HepG2 (cell line): Measurements from ENCODE around the gene CCDC91. TPM values are rescaled to one million over a fixed set of nuclear protein-coding genes. Genes with fewer than 3 reads are reported as not detected.

Experiments used
- ATAC-seq: fragments of 200-7000 bp; cut with Tn5 transposase; 3 replicates; pipeline ENCODE4 v1.9.1; 2020; ENCODE audit warnings: mild to moderate bottlenecking, moderate library complexity
- BruUV-seq: library from RNA; stranded (reverse); fragments of 400-500 nt; replicated peaks from 2 replicates; lab custom pipeline; 2021; lab: Mats Ljungman, UMichigan
- CTCF ChIA-PET: fragments of 300-600 bp; formaldehyde crosslinking; extraction: SDS; loops from one replicate; lab custom pipeline; 2021; ENCODE audit warnings: low total read pairs, inconsistent platforms, low intra/inter-chr PET ratio; lab: Yijun Ruan, JAX
- POLR2A ChIA-PET: fragments of 350-600 bp; sonication (Branson Sonifier 250); formaldehyde crosslinking; loops from one replicate; lab custom pipeline; 2020; ENCODE audit warnings: antibody characterized with exemption, inconsistent platforms; lab: Yijun Ruan, JAX
- DNase-seq: peaks from one replicate; pipeline ENCODE4 v3.0.0-alpha.2; 2015; ENCODE audit warnings: low spot score
- FAIRE-seq: peaks from 3 replicates; lab custom pipeline; 2011; peaks lifted over from hg19 to GRCh38; lab: Jason Lieb, UNC
- H2AFZ ChIP-seq: one replicate; pipeline ENCODE4 v1.6.1; 2011; ENCODE audit warnings: low read length, inconsistent platforms
- H3K27ac ChIP-seq: fragments of 300-600 bp; 3 replicates; pipeline ENCODE4 v1.8.0; 2011; ENCODE audit warnings: mixed run types, mild to moderate bottlenecking, mixed read lengths, low read length, inconsistent platforms; ENCODE audit not compliant: insufficient read depth; ENCODE audit errors: extremely low read length
- H3K27me3 ChIP-seq, 2 experiments: fragments of 200-600 bp in 1 of 2; 2 replicates in 1 of 2; 3 replicates in 1 of 2; pipeline versions ENCODE4 v1.6.0 to v1.8.0; 2011; ENCODE audit warnings: low read length in 2 of 2, mild to moderate bottlenecking in 2 of 2, moderate library complexity in 2 of 2, inconsistent platforms in 1 of 2; ENCODE audit not compliant: insufficient read depth in 2 of 2, control insufficient read depth in 1 of 2
- H3K36me3 ChIP-seq, 2 experiments: fragments of 200-600 bp in 1 of 2; replicated peaks in 1 of 2; 2 replicates in 1 of 2; 3 replicates in 1 of 2; pipeline versions ENCODE4 v1.5.1 to v1.8.0; 2011; ENCODE audit warnings: low read length in 2 of 2, inconsistent platforms in 1 of 2; ENCODE audit not compliant: insufficient read depth in 2 of 2, control insufficient read depth in 1 of 2
- H3K4me1 ChIP-seq: 2 replicates; pipeline ENCODE4 v1.5.1; 2012; ENCODE audit warnings: low read length, inconsistent platforms; ENCODE audit not compliant: insufficient read depth
- H3K4me2 ChIP-seq: 2 replicates; pipeline ENCODE4 v1.6.0; 2011; ENCODE audit warnings: low read depth, low read length, inconsistent platforms
- H3K4me3 ChIP-seq, 3 experiments: fragments of 200-600 bp in 1 of 3; sonication (generic), shearing (Covaris generic) in 1 of 3; replicated peaks in 1 of 3; 2 replicates each; pipeline ENCODE4 v1.5.1; 2011 to 2016; ENCODE audit warnings: low read length in 3 of 3, inconsistent platforms in 2 of 3, low read depth in 2 of 3, mild to moderate bottlenecking in 2 of 3, control low read depth in 1 of 3, mixed read lengths in 1 of 3; ENCODE audit not compliant: insufficient read depth in 1 of 3
- H3K79me2 ChIP-seq: one replicate; pipeline ENCODE4 v1.6.1; 2011; ENCODE audit warnings: low read length, inconsistent platforms; ENCODE audit not compliant: insufficient read depth
- H3K9ac ChIP-seq: 2 replicates; pipeline ENCODE4 v1.6.0; 2011; ENCODE audit warnings: mild to moderate bottlenecking, low read depth, low read length, inconsistent platforms; ENCODE audit not compliant: insufficient read depth
- H3K9me3 ChIP-seq: 2 replicates; pipeline ENCODE4 v1.5.1; 2012; ENCODE audit warnings: mild to moderate bottlenecking, low read length
- H4K20me1 ChIP-seq: 2 replicates; pipeline ENCODE4 v1.6.0; 2011; ENCODE audit warnings: inconsistent platforms, mild to moderate bottlenecking, low read length, moderate library complexity; ENCODE audit not compliant: insufficient read depth
- ATF7 ChIP-seq, 2 experiments: fragments of 450-650 bp in 1 of 2; sonication (generic) in 1 of 2; formaldehyde crosslinking in 1 of 2; IDR thresholded peaks; 2 replicates each; pipeline versions ENCODE4 v1.4.0 to v1.6.1; 2016 to 2020; ENCODE audit warnings: antibody characterized with exemption in 1 of 2, mild to moderate bottlenecking in 1 of 2, missing genetic modification reagents in 1 of 2
- MEIS2 ChIP-seq: sonication (generic); formaldehyde crosslinking; IDR thresholded peaks from 2 replicates; pipeline ENCODE4 v1.9.0; 2021; ENCODE audit warnings: mild to moderate bottlenecking, missing genetic modification reagents
- SMAD1 ChIP-seq: sonication (generic); formaldehyde crosslinking; IDR thresholded peaks from 2 replicates; pipeline ENCODE4 v1.4.0; 2020; ENCODE audit warnings: missing genetic modification reagents, low read depth, mild to moderate bottlenecking, borderline replicate concordance
- TCF12 ChIP-seq, 2 experiments: fragments of 450-650 bp in 1 of 2; sonication (generic) in 1 of 2; formaldehyde crosslinking in 1 of 2; IDR thresholded peaks; 2 replicates each; pipeline versions ENCODE4 v1.6.1 to v1.8.0; 2017 to 2022; ENCODE audit warnings: antibody characterized with exemption in 1 of 2, mild to moderate bottlenecking in 1 of 2, missing genetic modification reagents in 1 of 2, moderate library complexity in 1 of 2
- XRCC5 ChIP-seq: fragments of 200-400 bp; formaldehyde crosslinking; optimal IDR thresholded peaks from 2 replicates; pipeline ENCODE3; 2017; ENCODE audit warnings: mild to moderate bottlenecking, low read length
- ZNF460 ChIP-seq: sonication (generic); formaldehyde crosslinking; IDR thresholded peaks from 2 replicates; pipeline ENCODE4 v1.5.1; 2020; ENCODE audit warnings: missing genetic modification reagents, mild to moderate bottlenecking, borderline replicate concordance
- ZNF644 ChIP-seq: IDR thresholded peaks from 2 replicates; pipeline ENCODE4 v1.6.1; 2016; ENCODE audit warnings: low read depth
- ZNF878 ChIP-seq: sonication (generic); formaldehyde crosslinking; IDR thresholded peaks from 2 replicates; pipeline ENCODE4 v1.8.1; 2023; ENCODE audit warnings: mild to moderate bottlenecking, missing genetic modification reagents, moderate library complexity
- WGBS: methylation state at CpG from one replicate; pipeline ENCODE4 v1.1.6; 2017; ENCODE audit warnings: low lambda C conversion rate; 5-methylcytosine and 5-hydroxymethylcytosine counted together
- in situ Hi-C: cut with HindIII; loops from 2 replicates; pipeline ENCODE4 v1.10.0; 2017; ENCODE audit warnings: low pct_unique_long_range_greater_than_20kb; ENCODE audit not compliant: extremely low pct_ligation_motif_present
- intact Hi-C: fragments of 100-400 bp; cut with micrococcal nuclease; formaldehyde crosslinking; loops from one replicate; pipeline ENCODE4 v1.10.0; 2022; ENCODE audit not compliant: unreplicated experiment
- polyA plus RNA-seq, 8 experiments: library from polyadenylated mRNA; depleted of rRNA in 3 of 8; stranded (reverse) in 7 of 8; unstranded in 1 of 8; fragments of >200 nt; fragmentation: Illumina TruSeq in 4 of 8; extraction: Trizol in 4 of 8; gene quantifications; 2 replicates each; pipeline versions ENCODE4 v1.2.1 to v1.2.3, GENCODE V29; 2011 to 2016; ENCODE audit warnings: low read depth in 4 of 8, missing spikeins in 1 of 8, mixed read lengths in 1 of 8; ENCODE audit not compliant: insufficient read depth in 1 of 8
- total RNA-seq, 5 experiments: library from RNA; depleted of rRNA; stranded (reverse); fragments of >200 nt; fragmentation: Illumina TruSeq; extraction: Trizol; gene quantifications; 2 replicates each; pipeline ENCODE4 v1.2.3, GENCODE V29; 2016; ENCODE audit warnings: low read depth in 1 of 5
- TF ChIP-seq, protein P1 (sequence below): sonication (generic); formaldehyde crosslinking; IDR thresholded peaks from 2 replicates; pipeline ENCODE4 v1.4.0; 2020; ENCODE audit warnings: missing genetic modification reagents, borderline replicate concordance
- TF ChIP-seq, protein P2 (sequence below): sonication (generic); formaldehyde crosslinking; IDR thresholded peaks from 2 replicates; pipeline ENCODE4 v1.4.0; 2020; ENCODE audit warnings: mild to moderate bottlenecking, missing genetic modification reagents

The CCDC91 gene
- total and polyA plus RNA-seq, 2 of the 13 experiments (the other 11 are each of a cell fraction or from before 2014, with no cell fraction given) = 9.8 to 15.8 TPM

DNA sequence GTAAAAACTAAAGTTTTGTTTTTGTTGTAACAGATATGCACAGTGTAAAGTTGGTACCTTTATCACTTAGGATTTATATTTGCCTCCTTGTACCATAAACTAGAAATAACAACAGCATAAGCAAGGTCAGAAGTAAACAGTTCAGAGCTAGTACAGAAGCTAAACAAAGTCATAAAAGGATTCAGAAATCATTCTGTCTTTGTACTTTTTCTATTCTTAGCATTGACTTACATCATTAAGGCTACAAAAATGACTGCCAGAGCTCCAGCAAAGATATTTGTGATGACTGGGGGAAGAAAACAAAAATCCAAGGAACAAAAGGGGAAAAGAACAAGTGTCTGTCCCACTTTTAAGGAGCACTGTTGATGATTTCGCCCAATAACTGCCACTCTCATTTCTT lies 347.2 kb downstream of the CCDC91 start (continued):
- TF ChIP-seq TCF12 (IDR thresholded peaks at IDR 0.05) (no peak), TCF12 (CRISPR knock-in tag; IDR thresholded peaks at IDR 0.05) (no peak), ZNF460 (CRISPR knock-in tag) (no peak), MEIS2 (no peak), SMAD1 (no peak), ZNF644 (CRISPR knock-in tag) (no peak)
- TF ChIP-seq, protein P1, sequence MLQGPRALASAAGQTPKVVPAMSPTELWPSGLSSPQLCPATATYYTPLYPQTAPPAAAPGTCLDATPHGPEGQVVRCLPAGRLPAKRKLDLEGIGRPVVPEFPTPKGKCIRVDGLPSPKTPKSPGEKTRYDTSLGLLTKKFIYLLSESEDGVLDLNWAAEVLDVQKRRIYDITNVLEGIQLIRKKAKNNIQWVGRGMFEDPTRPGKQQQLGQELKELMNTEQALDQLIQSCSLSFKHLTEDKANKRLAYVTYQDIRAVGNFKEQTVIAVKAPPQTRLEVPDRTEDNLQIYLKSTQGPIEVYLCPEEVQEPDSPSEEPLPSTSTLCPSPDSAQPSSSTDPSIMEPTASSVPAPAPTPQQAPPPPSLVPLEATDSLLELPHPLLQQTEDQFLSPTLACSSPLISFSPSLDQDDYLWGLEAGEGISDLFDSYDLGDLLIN (CRISPR knock-in tag) = no peak
- TF ChIP-seq, all 625 proteins: peak for 0

DNA sequence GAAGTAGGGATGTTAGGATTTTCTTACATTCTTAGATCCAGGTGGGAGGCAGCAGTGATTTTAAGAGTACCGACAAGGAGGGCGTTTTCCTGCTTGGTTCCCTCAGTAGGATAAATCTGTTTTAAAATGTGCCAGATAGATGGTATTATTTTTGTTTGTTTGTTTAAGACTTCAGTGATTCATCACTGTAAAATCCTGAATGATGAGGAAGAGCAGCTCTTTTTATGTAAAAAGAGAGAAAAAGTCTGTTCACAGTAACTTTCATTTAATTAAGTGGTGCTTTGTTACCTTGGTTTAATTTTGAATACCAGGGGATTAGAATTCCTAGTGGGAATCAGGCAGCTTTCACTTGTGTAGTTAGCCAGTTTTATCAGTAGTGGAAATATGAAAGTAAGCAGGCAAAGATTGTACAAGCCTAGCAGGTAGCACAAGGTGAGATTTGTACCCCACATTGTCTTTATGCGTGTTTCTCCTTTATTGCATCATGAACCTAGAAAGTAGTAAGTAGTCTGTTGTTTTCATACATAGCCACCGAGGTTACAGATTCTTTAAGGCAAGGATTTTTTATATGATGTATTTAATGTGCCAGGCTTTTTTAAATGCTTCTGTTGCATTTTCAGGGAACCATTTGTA lies 349.6 kb downstream of the CCDC91 start:
- no peak overlapping the region for H3K9ac ChIP-seq
- no peak for ATAC-seq
- BruUV-seq = no TSS peak
- FAIRE-seq = no peak
- 33% methylated on average over 4 of the region's 4 CpGs for WGBS
- H3K27me3 ChIP-seq = no peaks in the 10 kb centered on the region
- H3K9me3 ChIP-seq = no peaks in the 10 kb centered on the region
- ChIA-PET POLR2A (no interaction called here), CTCF (no interaction called here)
- no peak for DNase-seq
- no peaks in the 10 kb centered on the region for H3K79me2 ChIP-seq
- H3K4me1 ChIP-seq = no peaks in the 10 kb centered on the region
- H3K27ac ChIP-seq = no peak overlapping the region
- intact Hi-C loops (no loop called here), in situ Hi-C loops (no loop called here)
- no peak overlapping the region for H3K4me3 ChIP-seq
- no peak overlapping the region for H2AFZ ChIP-seq
- no peaks in the 10 kb centered on the region for H3K36me3 ChIP-seq
- H3K4me2 ChIP-seq = no peak overlapping the region
- H4K20me1 ChIP-seq = no peaks in the 10 kb centered on the region
- no peak for TF ChIP-seq ZNF878 (CRISPR knock-in tag)
- TF ChIP-seq, protein P2, sequence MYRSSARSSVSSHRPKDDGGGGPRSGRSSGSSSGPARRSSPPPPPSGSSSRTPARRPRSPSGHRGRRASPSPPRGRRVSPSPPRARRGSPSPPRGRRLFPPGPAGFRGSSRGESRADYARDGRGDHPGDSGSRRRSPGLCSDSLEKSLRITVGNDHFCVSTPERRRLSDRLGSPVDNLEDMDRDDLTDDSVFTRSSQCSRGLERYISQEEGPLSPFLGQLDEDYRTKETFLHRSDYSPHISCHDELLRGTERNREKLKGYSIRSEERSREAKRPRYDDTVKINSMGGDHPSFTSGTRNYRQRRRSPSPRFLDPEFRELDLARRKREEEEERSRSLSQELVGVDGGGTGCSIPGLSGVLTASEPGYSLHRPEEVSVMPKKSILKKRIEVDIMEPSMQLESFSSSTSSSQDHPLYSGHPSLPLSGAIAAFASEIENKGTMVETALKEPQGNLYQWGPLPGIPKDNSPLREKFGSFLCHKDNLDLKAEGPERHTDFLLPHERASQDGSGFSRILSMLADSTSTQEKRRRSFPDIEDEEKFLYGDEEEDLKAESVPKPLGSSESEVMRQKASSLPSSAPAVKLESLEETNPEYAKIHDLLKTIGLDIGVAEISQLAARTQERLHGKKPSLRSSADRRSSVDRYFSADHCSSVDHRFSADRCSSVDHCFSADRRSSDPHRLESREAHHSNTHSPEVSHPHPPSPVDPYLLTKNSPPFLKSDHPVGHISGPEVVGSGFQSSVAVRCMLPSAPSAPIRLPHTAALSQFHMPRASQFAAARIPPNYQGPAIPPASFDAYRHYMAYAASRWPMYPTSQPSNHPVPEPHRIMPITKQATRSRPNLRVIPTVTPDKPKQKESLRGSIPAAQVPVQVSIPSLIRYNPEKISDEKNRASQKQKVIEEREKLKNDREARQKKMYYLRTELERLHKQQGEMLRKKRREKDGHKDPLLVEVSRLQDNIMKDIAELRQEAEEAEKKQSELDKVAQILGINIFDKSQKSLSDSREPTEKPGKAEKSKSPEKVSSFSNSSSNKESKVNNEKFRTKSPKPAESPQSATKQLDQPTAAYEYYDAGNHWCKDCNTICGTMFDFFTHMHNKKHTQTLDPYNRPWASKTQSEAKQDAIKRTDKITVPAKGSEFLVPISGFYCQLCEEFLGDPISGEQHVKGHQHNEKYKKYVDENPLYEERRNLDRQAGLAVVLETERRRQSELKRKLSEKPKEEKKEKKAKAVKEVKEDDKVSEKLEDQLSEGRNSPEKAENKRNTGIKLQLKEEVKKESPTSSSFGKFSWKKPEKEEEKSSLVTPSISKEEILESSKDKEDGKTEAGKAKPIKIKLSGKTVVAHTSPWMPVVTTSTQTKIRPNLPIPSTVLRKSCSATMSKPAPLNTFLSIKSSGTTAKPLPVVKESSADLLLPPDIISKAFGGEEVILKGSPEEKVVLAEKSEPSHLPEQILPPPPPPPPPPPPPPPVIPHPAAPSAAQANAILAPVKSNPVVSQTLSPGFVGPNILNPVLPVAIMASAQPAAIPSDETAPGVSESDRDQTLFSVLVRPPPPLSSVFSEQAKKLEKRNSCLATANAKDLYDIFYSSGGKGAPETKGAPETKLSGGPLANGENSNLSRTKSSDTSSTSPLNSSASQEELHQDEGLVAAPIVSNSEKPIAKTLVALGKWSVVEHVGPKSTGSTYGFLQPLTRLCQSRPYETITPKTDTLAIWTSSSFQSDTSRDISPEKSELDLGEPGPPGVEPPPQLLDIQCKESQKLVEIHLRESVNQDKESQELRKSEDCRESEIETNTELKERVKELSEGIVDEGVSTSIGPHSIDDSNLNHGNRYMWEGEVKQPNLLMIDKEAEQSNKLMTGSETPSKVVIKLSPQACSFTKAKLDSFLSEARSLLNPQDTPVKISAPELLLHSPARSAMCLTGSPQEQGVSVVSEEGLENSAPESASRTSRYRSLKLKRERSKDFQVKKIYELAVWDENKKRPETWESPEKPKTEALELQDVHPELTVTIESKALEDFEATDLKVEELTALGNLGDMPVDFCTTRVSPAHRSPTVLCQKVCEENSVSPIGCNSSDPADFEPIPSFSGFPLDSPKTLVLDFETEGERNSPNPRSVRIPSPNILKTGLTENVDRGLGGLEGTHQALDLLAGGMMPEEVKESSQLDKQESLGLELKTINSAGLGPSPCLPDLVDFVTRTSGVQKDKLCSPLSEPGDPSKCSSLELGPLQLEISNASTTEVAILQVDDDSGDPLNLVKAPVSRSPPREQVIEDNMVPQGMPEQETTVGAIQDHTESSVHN (CRISPR knock-in tag) = no peak
- TF ChIP-seq ATF7 (IDR thresholded peaks at IDR 0.05) = 0 out of 2 replicates have a peak, but pooled peaks have one; percentile 14
- no peak for TF ChIP-seq ATF7 (CRISPR knock-in tag; IDR thresholded peaks at IDR 0.05)
- no peak for TF ChIP-seq XRCC5
